Measurements from ENCODE around the gene KIAA1755.

Gene KIAA1755

DNA sequence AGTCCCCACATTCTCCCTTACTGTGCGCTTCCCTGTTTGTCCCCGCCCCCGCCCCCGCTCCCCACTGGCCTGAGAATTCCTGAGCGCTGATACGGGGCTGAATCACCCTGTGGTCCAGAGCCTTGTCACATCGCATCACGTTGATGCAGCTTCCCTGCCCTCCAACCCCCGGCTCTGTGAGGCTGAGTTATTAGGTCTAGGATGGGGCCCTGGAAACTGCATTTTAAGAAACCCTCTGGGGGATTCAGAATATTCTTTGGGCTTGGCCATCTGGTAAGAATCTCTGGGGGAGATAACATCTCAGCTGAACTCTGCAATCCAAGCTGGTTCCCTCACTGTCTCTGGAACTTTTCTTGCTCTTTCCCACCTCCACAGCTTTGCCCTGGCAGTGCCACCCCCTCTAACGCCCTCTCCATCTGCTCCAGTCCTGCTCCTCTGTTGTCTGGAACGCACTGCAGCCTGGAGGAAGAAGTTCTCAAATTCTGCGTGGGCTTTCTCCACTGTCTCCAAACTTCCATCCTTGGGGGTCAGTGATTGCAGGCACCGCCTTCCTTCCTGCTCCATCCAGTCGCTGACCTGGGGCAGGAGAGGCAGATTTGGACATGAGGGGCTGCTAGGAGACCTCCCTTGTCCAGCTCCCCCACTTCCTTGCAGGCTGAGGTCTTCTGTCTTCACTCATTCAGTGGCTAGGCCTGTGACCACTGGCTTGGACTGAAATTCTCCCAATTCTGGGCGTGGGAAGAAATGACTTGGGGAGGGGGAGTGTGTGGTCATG lies 42.6 kb downstream of the KIAA1755 start:
- no peak for DNase-seq

DNA sequence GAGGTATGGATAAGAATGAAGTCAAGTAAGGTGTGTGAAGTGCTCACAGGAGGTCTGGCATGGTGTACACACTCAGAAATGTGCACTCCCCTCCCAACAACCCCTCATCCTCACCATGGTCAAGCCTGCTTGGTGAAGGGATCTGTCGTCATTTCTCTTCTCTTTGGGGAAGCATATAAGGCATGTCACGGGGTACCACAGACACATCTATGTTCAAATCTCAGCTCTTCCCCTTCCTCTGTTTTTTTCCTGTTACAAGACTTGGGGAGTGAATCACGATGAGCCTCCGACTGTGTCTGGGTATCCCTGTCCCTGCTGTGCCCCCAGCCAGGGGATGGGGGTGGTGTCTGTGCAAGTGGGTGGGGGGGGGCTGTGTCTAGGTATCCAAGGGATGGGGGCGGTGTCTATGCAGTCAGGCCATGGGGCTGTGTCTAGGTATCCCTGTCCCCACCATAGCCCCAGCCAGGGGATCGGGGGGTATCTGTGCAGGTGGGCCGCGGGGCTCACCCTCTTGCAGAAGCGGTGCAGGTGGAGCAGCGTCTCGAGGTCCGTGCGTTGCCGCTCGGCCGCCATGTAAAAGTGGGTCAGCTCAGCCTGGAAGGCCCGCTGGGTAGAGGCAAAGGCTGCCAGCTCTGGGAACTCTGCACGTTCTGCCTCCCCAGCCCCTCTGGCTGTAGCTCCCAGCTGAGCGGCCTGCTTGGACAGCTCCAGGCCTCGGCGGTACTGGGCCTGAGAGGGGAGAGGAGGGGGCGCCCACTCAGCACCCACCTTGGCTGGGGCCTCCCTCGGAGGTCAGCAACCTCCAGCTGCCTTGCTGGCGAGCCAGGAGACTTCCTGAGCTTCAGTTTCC lies 43.6 kb downstream of the KIAA1755 start:
- DNase-seq = no peak

DNA sequence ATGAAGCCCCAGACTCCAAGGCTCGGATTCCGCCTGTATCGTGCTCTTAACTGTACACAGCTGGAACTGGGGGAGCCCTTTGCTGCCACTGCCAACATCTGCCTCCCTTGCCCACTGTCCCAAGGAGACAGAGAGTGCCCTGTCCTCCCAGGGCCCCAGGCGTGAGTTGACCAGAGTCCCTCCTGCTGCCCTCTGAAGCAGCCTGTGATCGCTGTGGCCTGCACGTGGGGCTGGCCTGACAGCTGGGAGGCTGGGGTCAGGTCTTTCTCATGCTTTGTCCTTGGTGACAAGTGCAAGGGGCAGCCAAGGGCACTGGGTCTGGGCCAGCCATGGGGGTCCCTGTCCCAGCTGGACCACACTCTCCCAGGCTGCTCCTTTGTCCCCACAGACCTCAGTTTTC lies 44.3 kb downstream of the KIAA1755 start:
- no peak for DNase-seq

DNA sequence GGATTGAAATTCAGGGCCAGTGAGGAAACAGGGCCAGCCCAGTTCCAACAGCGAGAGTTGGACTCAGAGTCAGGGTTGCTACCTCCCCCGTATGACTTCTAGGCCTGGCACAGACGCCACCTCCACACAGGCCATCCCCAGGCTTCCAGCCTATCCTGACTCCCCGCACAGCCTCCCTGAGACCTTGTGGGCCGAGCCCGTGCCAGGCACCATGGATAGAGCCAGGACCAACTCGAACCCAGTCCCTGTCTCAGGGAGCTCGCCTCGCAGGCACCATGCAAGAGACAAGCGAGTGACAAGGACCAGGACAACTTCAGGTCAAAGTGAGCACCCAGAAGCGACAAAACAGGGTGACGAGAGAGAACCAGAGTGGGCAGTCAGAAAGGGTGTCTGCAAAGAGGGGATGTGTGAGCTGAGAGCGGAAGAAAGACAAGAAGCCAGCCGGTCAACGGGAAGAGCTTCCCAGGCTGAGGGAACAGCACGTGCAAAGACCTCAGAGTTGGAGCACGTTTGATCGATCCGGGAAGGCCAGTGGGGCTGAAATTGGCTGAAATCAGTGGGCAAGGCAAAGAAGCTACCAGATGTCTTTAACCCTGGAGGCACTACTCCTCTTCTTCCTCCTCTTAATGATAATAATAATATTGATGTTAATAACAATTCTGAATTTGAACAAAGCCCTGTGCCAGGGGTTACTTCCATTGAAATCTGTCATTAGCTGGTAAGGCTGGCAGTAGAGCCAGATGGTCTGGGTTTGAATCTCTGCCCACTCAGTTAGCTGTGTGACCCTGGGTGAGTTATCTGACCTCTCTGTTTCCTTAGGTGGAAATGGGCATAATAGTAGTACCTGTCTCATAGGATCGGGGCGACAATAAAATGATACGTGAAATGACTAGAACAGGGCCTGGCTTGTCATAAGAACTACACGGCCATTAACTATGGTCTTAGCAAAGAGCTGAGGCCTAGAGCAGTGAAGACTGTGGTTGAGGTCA lies 45.0 kb downstream of the KIAA1755 start:
- no peak for DNase-seq

GRCh38 chr20:38214256-38215193 lies 46.0 kb downstream of the KIAA1755 start:
- no peak for DNase-seq

- DNase-seq = no peak
These were observed 47.0 kb downstream of the KIAA1755 start for GRCh38 chr20:38213607-38213940.

GRCh38 chr20:38212806-38213606 lies 47.5 kb downstream of the KIAA1755 start:
- DNase-seq = no peak

DNA sequence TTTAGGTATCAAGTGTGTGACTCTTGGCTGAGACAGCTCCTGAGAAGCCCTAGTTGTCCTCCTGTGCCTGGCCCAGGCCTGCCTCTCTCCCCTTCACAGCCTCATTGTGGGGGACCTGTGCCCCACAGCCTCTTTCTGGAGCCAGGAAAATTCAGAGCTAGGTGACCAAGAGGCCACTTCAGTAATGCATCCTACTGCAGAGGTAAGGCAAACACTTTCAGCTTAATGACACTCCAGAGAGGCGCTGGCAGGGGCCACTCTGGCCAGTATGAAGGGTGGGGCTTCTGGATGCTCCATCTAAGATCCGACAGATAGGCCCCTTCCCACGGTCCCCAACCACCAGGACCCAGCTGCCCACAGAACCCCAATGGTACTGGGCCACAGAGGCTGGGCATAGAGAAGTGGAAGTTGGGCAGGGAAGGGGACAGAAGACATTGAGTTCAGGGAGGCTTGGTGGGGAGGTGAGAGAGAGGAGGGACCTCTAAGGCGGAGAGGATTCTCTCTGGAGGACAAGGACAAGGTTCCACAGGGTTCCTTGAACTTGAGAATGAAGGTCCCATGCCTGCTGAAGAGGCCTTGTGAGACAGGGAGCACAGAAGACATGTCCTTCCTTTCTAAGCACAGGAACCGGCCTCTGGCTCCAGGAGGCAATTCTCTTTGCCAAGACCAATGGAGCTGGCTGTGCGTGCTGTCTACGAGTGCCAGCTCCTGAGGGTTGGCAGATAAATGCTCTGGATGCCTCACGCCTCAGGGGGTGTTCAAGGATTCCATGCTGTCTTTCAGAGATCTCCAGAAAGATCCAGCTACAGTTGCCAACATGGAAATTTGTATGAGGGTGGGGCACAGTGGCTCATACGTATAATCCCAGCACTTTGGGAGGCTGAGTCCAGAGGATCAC lies 49.1 kb downstream of the KIAA1755 start:
- no peak for DNase-seq

DNA sequence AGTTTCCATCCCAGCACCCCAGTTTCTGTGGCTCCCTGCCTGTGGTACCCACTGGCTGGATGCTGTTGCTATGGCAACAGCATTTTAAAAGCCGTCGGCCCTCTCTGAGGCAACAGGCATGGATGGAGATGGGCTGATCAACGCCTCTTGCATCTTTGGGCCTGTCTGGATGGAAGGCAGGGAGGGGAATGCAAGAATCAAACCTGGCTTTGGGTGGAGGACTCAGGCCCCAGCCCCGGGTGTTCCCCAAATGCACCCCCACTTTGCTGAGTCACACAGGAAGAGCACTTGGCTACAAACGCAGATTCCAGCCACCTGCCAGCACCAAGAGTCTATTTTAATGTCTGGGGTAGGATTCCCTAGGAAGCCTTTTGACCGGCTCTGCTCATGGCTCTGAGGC lies 49.8 kb downstream of the KIAA1755 start:
- DNase-seq = no peak

DNA sequence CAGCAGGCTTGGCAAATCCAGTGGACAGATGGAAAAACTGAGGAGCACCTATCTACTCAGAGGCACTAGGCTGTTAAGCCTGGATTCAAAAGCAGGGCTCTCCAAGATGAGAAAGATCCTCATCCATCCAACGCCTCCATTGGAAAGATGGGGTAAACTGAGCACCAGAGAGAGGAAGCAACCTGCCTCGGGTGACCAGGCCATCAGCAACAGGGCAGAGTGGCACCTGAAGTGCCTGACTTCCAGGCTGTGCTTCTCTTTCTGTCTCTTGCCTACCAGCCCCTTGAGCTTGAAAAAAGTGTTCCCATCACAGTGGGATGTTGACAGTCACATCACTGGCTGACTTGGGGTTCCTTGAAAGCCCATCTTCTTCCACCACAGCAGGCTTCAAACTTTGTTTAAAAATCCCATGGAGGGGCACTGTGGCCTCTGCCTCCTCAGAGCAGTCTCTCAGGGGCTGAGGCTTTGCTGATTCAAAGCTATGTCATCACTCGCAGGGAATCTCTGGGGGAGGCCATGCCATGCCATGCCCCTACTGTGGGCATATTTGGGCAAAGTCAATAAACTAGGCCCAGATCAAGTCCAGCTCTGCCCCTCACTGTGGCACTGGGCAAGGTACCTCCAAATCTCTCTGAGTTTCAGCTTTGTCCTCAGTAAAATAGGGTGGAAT lies 50.7 kb downstream of the KIAA1755 start:
- no peak for DNase-seq

GRCh38 chr20:38209054-38209675 lies 51.4 kb downstream of the KIAA1755 start:
- no peak for DNase-seq

DNA sequence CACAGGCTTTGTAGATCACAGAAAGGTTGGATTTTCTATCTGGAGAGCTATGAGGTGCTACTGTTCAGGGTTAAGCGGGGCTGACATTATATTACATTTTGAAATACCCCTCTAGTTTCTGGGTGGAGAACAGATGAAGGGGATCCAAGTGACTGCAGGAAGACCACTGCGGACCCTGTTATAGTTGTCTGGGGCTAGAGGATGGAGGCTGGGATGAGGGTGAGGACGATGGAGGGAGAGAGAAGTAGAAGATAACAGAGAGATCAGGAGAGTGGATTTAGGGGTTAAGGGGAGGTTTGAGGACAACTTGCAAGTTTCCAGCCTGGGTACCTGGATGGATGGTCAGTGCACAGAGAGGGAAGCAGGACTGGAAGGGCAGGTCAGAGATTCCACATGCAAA lies 52.0 kb downstream of the KIAA1755 start:
- DNase-seq = no peak

- no peak for DNase-seq
These were observed 52.4 kb downstream of the KIAA1755 start for GRCh38 chr20:38208088-38208487.

DNA sequence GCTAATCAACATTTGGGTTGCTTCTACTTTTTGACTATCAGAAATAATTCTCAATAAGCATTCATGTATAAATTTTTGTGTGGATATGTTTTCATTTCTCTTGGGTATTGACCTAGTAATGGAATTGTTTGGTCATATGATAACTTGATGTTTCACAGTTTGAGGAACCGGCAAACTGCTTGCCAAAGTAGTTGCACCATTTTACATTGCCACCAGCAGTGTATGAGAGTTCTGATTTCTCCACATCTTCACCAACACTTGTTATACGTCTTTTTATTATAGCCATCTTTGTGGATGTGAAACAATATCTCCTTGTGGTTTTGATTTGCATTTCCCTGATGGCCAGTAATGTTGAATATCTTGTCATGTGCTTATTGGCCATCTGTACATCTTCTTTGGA lies 52.9 kb downstream of the KIAA1755 start:
- no peak for DNase-seq

GRCh38 chr20:38205001-38205400 lies 55.5 kb downstream of the KIAA1755 start:
- DNase-seq = no peak

DNA sequence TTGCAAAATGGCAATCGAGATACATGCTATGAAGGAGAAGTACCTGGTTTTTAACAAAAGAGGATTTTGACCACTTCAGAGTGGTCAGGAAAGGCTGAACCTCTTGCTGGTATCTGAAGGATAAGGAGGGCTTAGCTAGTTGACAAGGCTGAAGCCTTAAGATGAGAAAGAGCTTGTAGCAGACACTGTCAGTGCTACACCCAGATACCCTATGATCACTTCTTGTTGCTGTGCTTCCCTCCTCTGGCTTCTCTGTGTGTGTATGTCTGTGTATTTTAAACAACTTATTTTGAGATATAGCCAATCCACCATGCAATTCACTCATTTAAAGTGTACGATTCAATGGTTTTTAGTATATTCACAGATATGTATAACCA lies 56.6 kb downstream of the KIAA1755 start:
- no peak for DNase-seq

- no peak for DNase-seq
These were observed 57.1 kb downstream of the KIAA1755 start for GRCh38 chr20:38203337-38203980.

GRCh38 chr20:38202982-38203293 lies 57.6 kb downstream of the KIAA1755 start:
- DNase-seq = no peak
